ENCODE measurements around the gene SPATS2.

Gene SPATS2

GRCh38 chr12:49336645-49337584 lies 30.3 kb upstream of the SPATS2 start, which contains the start of gene C1QL4 (continued):
- no peak for TF ChIP-seq ZNF449 (tag by site-specific recombination; IDR thresholded peaks at IDR 0.05)
- no peak for TF ChIP-seq ZNF658 (tag by site-specific recombination; IDR thresholded peaks at IDR 0.05)
- TF ChIP-seq RBAK (tag by site-specific recombination; IDR thresholded peaks at IDR 0.05): no peak
- TF ChIP-seq ZNF146 (tag by site-specific recombination; IDR thresholded peaks at IDR 0.05): no peak
- TF ChIP-seq ZNF623 (tag by site-specific recombination; IDR thresholded peaks at IDR 0.05): no peak
- no peak for TF ChIP-seq ZNF776 (tag by site-specific recombination; IDR thresholded peaks at IDR 0.05; ENCODE audit: borderline replicate concordance)
- TF ChIP-seq ZNF114 (tag by site-specific recombination; IDR thresholded peaks at IDR 0.05): no peak
- TF ChIP-seq ZNF624 (tag by site-specific recombination; IDR thresholded peaks at IDR 0.05): no peak
- peak; percentile 67 for TF ChIP-seq SP7 (tag by site-specific recombination; IDR thresholded peaks at IDR 0.05)
- TF ChIP-seq ZNF148 (tag by site-specific recombination; IDR thresholded peaks at IDR 0.05; ENCODE audit: borderline replicate concordance): no peak
- TF ChIP-seq ZNF707 (tag by site-specific recombination; IDR thresholded peaks at IDR 0.05): no peak
- TF ChIP-seq ZNF18 (tag by site-specific recombination; IDR thresholded peaks at IDR 0.05): no peak
- no peak for TF ChIP-seq TCF7L2 (IDR thresholded peaks at IDR 0.05; ENCODE audit: borderline replicate concordance, low read depth, low read length)
- no peak for TF ChIP-seq ZNF555 (tag by site-specific recombination; conservative IDR thresholded peaks at IDR 0.05)
- no peak for TF ChIP-seq ZNF223 (tag by site-specific recombination; IDR thresholded peaks at IDR 0.05)
- TF ChIP-seq HOXD13 (CRISPR knock-in tag; IDR thresholded peaks at IDR 0.05; ENCODE audit: borderline replicate concordance): no peak
- TF ChIP-seq ZFP37 (tag by site-specific recombination; IDR thresholded peaks at IDR 0.05): 0 out of 2 replicates have a peak, but pooled peaks have one; percentile 60
- no peak for TF ChIP-seq ZNF350 (tag by site-specific recombination; IDR thresholded peaks at IDR 0.05)
- TF ChIP-seq ZNF335 (tag by site-specific recombination; conservative IDR thresholded peaks at IDR 0.05): peak; percentile 97
- no peak for TF ChIP-seq ZNF19 (tag by site-specific recombination; IDR thresholded peaks at IDR 0.05; ENCODE audit: low read depth)
- TF ChIP-seq ZNF639 (tag by site-specific recombination; IDR thresholded peaks at IDR 0.05): no peak; the same call in 1 of the 2 replicates
- TF ChIP-seq ZNF23 (tag by site-specific recombination; IDR thresholded peaks at IDR 0.05; ENCODE audit: borderline replicate concordance): no peak
- peak; percentile 96 for TF ChIP-seq ZBTB48 (tag by site-specific recombination; IDR thresholded peaks at IDR 0.05)
- TF ChIP-seq ZNF112 (tag by site-specific recombination; IDR thresholded peaks at IDR 0.05): no peak
- no peak for TF ChIP-seq ZNF473 (tag by site-specific recombination; IDR thresholded peaks at IDR 0.05)
- no peak for TF ChIP-seq ZNF221 (tag by site-specific recombination; IDR thresholded peaks at IDR 0.05; ENCODE audit: borderline replicate concordance)
- TF ChIP-seq ZEB2 (tag by site-specific recombination; IDR thresholded peaks at IDR 0.05): peak; percentile 60; the same call in 1 of the 2 replicates
- no peak for TF ChIP-seq ZNF645 (tag by site-specific recombination; IDR thresholded peaks at IDR 0.05)
- TF ChIP-seq ZNF600 (tag by site-specific recombination; IDR thresholded peaks at IDR 0.05): peak; percentile 94
- TF ChIP-seq GLIS2 (tag by site-specific recombination; IDR thresholded peaks at IDR 0.05): peak; percentile 90
- no peak for TF ChIP-seq ZNF580 (tag by site-specific recombination; IDR thresholded peaks at IDR 0.05)
